MCF 10A (cell line): Measurements from ENCODE around the gene TKTL2. TPM values are rescaled to one million over a fixed set of nuclear protein-coding genes. Genes with fewer than 3 reads are reported as not detected.
"Not testable (repeated sequence)": the region's sequence is repeated elsewhere in the genome, so short reads cannot be mapped to it uniquely, and the experiment has no call there.

Source experiments
- BruUV-seq: library from RNA; stranded (reverse); fragments of 400-500 nt; replicated peaks from 2 replicates; lab custom pipeline; 2021; lab: Mats Ljungman, UMichigan
- CTCF ChIA-PET: fragments of 300-600 bp; sonication (Branson Sonifier 250); formaldehyde crosslinking; extraction: SDS; loops from one replicate; lab custom pipeline; 2021; ENCODE audit warnings: antibody characterized with exemption, inconsistent platforms; lab: Yijun Ruan, JAX
- POLR2A ChIA-PET: fragments of 300-600, 350-650 bp; sonication (Branson Sonifier 250); formaldehyde crosslinking; extraction: SDS; loops from one replicate; lab custom pipeline; 2020; ENCODE audit warnings: antibody characterized with exemption, inconsistent platforms; lab: Yijun Ruan, JAX
- DNase-seq: peaks from one replicate; pipeline ENCODE4 v3.0.0-alpha.2; 2018; ENCODE audit not compliant: unreplicated experiment
- H3K27ac Mint-ChIP-seq: one replicate; pipeline ENCODE4 v1.8.0; 2022; ENCODE audit warnings: mild to moderate bottlenecking, low read depth, mixed read lengths; ENCODE audit not compliant: unreplicated experiment
- H3K27me3 Mint-ChIP-seq: one replicate; pipeline ENCODE4 v1.8.0; 2022; ENCODE audit warnings: mixed read lengths; ENCODE audit not compliant: insufficient read depth, unreplicated experiment
- H3K36me3 Mint-ChIP-seq: one replicate; pipeline ENCODE4 v1.8.0; 2022; ENCODE audit warnings: mild to moderate bottlenecking, moderate library complexity, mixed read lengths; ENCODE audit not compliant: insufficient read depth, unreplicated experiment
- H3K4me1 Mint-ChIP-seq: one replicate; pipeline ENCODE4 v1.8.0; 2022; ENCODE audit warnings: mixed read lengths; ENCODE audit not compliant: insufficient read depth, unreplicated experiment
- H3K4me3 Mint-ChIP-seq: one replicate; pipeline ENCODE4 v1.8.0; 2022; ENCODE audit warnings: mild to moderate bottlenecking, moderate library complexity, mixed read lengths; ENCODE audit not compliant: unreplicated experiment
- H3K9me3 Mint-ChIP-seq: one replicate; pipeline ENCODE4 v1.8.0; 2022; ENCODE audit warnings: mixed read lengths; ENCODE audit not compliant: unreplicated experiment
- CTCF ChIP-seq: fragments of 200-600 bp; IDR thresholded peaks from one replicate; pipeline ENCODE4 v1.8.0; 2022; ENCODE audit warnings: antibody characterized with exemption, mild to moderate bottlenecking; ENCODE audit not compliant: unreplicated experiment
- intact Hi-C: fragments of 100-400 bp; cut with micrococcal nuclease; formaldehyde crosslinking; loops from 2 replicates; pipeline ENCODE4 v1.14.1; 2022
- total RNA-seq: library from RNA; stranded (reverse); gene quantifications from 2 replicates; pipeline ENCODE4 v1.2.3, GENCODE V29; 2022

TKTL2 gene
- total RNA-seq, 1 experiment from 2014 or later = not detected

- H3K27me3 Mint-ChIP-seq = no peaks in the 10 kb centered on the region
- H3K36me3 Mint-ChIP-seq = peaks cover 10% of the 10 kb centered on the region
- H3K4me1 Mint-ChIP-seq = peaks cover 7% of the 10 kb centered on the region
- intact Hi-C loops = no loop called here
- peak overlapping the region; percentile 1 for H3K27ac Mint-ChIP-seq
- H3K4me3 Mint-ChIP-seq = no peak overlapping the region
- CTCF ChIA-PET = interaction anchor here (1.3 kb wide), 1 partner anchor 9 kb away, joined by 4 read pairs; no protein-coding TSS in a partner anchor
- no TSS peak for BruUV-seq
- no peaks in the 10 kb centered on the region for H3K9me3 Mint-ChIP-seq
- DNase-seq = peak; percentile 78
- no peak for TF ChIP-seq CTCF
- POLR2A ChIA-PET = interaction anchor here (0.6 to 2.3 kb wide), 6 partner anchors 11 to 1088 kb away, joined by 3 to 7 read pairs (median 4); partner anchors contain the start of gene TMA16
Measured at GRCh38 chr4:163448540-163449203, 24.9 kb downstream of the TKTL2 start.

GRCh38 chr4:163447481-163447880 is 26.1 kb downstream of the TKTL2 start:
- H3K36me3 Mint-ChIP-seq = peaks cover 10% of the 10 kb centered on the region
- no peaks in the 10 kb centered on the region for H3K27me3 Mint-ChIP-seq
- no peak overlapping the region for H3K4me3 Mint-ChIP-seq
- no TSS peak for BruUV-seq
- ChIA-PET CTCF (interaction anchor here (0.6 to 1.3 kb wide), 6 partner anchors 8 to 500 kb away, joined by 3 to 5 read pairs (median 4); no protein-coding TSS in a partner anchor), POLR2A (interaction anchor here (0.6 to 2.3 kb wide), 4 partner anchors 12 to 397 kb away, joined by 3 to 7 read pairs (median 3); no protein-coding TSS in a partner anchor)
- no peak for TF ChIP-seq CTCF
- H3K4me1 Mint-ChIP-seq = peaks cover 7% of the 10 kb centered on the region
- DNase-seq = no peak
- H3K9me3 Mint-ChIP-seq = no peaks in the 10 kb centered on the region
- H3K27ac Mint-ChIP-seq = peak overlapping the region; percentile 46
- intact Hi-C loops = no loop called here

DNA sequence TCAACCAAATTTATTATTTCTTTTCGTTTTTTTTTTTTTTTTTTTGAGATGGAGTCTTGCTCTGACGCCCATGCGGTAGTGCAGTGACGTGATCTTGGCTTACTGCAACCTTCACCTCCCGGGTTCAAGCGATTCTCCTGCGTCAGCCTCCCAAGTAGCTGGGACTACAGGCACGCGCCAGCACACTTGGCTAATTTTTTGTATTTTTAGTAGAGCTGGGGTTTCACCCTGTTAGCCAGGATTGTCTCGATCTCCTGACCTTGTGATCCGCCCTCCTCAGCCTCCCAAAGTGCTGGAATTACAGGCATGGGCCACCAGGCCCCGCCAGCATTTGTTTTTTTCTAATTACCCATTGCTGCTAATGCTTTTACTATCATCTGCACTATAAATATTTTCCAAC is 26.5 kb downstream of the TKTL2 start:
- ChIA-PET CTCF (interaction anchor here (0.6 to 1.1 kb wide), 4 partner anchors 10 to 500 kb away, joined by 3 to 4 read pairs (median 4); no protein-coding TSS in a partner anchor), POLR2A (interaction anchor here (0.7 to 2.3 kb wide), 2 partner anchors 12 to 162 kb away, joined by 3 to 7 read pairs; no protein-coding TSS in a partner anchor)
- DNase-seq, H3K4me3 Mint-ChIP-seq, intact Hi-C loops, H3K36me3 Mint-ChIP-seq, H3K9me3 Mint-ChIP-seq, H3K27me3 Mint-ChIP-seq, H3K4me1 Mint-ChIP-seq, BruUV-seq: not testable (repeated sequence)
- H3K27ac Mint-ChIP-seq = peak overlapping the region; percentile 46

DNA sequence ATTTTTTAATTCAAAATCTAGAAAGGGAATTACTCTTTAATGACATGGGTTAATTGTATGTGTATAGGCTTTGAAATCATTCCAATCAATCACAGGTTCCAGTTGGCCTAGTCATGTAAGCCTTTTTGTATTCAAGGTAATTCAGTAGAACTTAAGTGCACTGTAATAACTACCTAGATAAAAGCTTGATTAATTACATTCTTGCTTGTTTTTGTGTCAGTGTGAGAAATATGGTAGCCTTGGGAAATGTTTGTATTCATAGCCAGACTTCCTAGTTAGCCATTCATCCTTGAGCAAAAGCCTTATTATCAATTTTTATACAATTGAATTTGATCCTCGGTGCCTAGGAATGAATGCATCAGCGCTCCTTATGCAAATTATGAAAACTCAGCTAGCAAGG is 33.5 kb downstream of the TKTL2 start:
- CTCF ChIA-PET = interaction anchor here (0.9 to 1.0 kb wide), 2 partner anchors 8 to 19 kb away, joined by 3 to 4 read pairs; no protein-coding TSS in a partner anchor
- H3K27ac Mint-ChIP-seq = no peak overlapping the region

More for the DNA sequence above, 33.5 kb downstream of the TKTL2 start:
- Mint-ChIP-seq H3K4me1 (no peaks in the 10 kb centered on the region), H3K36me3 (no peaks in the 10 kb centered on the region), H3K9me3 (no peaks in the 10 kb centered on the region), H3K4me3 (no peak overlapping the region), H3K27me3 (no peaks in the 10 kb centered on the region)
- no peak for DNase-seq
- BruUV-seq = no TSS peak
- intact Hi-C loops = no loop called here
- no peak for TF ChIP-seq CTCF
- POLR2A ChIA-PET = no interaction called here

Other genes with a start within 250 kb of the TKTL2 start
- 0.63 and 2.8 TPM in 2 replicates for gene NPY1R, start 141.2 kb downstream of the TKTL2 start, total RNA-seq
- gene NPY5R, start 129.9 kb downstream of the TKTL2 start, total RNA-seq = not detected in 2 replicates
- gene TMA16, start 20.9 kb upstream of the TKTL2 start, total RNA-seq = 41.4 and 53.9 TPM in 2 replicates